ENCODE data around the gene RBM34. TPM values are rescaled to one million over a fixed set of nuclear protein-coding genes. Genes with fewer than 3 reads are reported as not detected.

Gene RBM34
- total RNA-seq, 1 donor = 55.0 TPM

DNA sequence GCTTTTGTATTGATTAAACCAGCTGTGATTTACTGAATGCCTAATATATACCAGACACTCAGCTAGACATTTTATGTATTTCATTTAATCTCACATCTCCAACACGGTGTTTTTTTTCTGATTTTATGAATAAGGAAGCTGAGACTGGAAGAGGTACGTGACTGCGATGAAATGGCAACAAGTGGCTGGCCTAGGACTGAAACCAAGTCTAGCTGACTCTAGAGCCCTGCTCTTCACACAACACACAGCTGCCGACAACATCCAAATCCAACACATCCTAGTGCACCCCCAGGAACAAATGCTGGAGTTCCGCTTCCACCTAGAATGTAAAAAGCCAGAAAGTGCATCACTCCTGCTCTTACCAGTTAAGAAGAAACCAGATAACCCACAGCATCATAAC is 21.7 kb downstream of the RBM34 start:
- no peaks in the 10 kb centered on the region for H4K20me1 ChIP-seq (ENCODE audit: insufficient read depth, low read length)
- H3K9me3 ChIP-seq (ENCODE audit: low read depth, low read length) = no peaks in the 10 kb centered on the region
- no peak overlapping the region for H3K4me2 ChIP-seq (ENCODE audit: insufficient read depth, low read length)
- TF ChIP-seq, protein P1, sequence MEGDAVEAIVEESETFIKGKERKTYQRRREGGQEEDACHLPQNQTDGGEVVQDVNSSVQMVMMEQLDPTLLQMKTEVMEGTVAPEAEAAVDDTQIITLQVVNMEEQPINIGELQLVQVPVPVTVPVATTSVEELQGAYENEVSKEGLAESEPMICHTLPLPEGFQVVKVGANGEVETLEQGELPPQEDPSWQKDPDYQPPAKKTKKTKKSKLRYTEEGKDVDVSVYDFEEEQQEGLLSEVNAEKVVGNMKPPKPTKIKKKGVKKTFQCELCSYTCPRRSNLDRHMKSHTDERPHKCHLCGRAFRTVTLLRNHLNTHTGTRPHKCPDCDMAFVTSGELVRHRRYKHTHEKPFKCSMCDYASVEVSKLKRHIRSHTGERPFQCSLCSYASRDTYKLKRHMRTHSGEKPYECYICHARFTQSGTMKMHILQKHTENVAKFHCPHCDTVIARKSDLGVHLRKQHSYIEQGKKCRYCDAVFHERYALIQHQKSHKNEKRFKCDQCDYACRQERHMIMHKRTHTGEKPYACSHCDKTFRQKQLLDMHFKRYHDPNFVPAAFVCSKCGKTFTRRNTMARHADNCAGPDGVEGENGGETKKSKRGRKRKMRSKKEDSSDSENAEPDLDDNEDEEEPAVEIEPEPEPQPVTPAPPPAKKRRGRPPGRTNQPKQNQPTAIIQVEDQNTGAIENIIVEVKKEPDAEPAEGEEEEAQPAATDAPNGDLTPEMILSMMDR (IDR thresholded peaks at IDR 0.05; ENCODE audit: extremely low read depth, low read depth, low read length) = no peak
- H3K27me3 ChIP-seq (ENCODE audit: insufficient read depth, low read length) = no peaks in the 10 kb centered on the region
- no peak for DNase-seq (ENCODE audit: insufficient read length, low spot score, missing footprints)
- H3K36me3 ChIP-seq (ENCODE audit: insufficient read depth, low read length) = peaks cover 65% of the 10 kb centered on the region
- no peak overlapping the region for H2AFZ ChIP-seq (ENCODE audit: low read length)
- H3K4me1 ChIP-seq (ENCODE audit: insufficient read depth, low read length) = no peaks in the 10 kb centered on the region
- peaks cover 23% of the 10 kb centered on the region for H3K79me2 ChIP-seq (ENCODE audit: insufficient read depth, low read length)
- H3K4me3 ChIP-seq (ENCODE audit: insufficient read depth, low read length) = no peak overlapping the region
- no peak overlapping the region for H3K27ac ChIP-seq (ENCODE audit: low read depth, low read length)

DNA sequence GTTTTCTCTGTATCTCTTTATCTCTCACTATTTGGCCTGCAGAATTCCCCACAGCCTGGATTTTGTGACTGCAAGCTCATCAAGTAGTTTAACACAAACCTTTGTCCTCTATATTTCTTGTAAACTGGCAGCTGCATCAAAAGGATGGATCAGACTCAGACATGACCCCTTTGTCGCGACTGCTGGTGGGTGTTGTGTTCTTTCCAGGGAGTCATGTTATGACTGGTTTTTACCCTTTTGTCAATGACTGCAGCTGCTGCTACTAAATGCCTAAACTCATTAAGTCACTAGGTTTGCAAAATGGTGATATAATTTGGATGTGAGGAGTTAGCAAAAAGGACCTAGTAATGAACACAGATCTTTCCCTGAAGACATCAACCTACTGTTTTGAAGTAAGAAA is 22.2 kb downstream of the RBM34 start:
- H3K4me2 ChIP-seq (ENCODE audit: insufficient read depth, low read length) = no peak overlapping the region
- peaks cover 20% of the 10 kb centered on the region for H3K79me2 ChIP-seq (ENCODE audit: insufficient read depth, low read length)
- DNase-seq (ENCODE audit: insufficient read length, low spot score, missing footprints) = no peak
- H4K20me1 ChIP-seq (ENCODE audit: insufficient read depth, low read length) = no peaks in the 10 kb centered on the region
- TF ChIP-seq, protein P1 (IDR thresholded peaks at IDR 0.05; ENCODE audit: extremely low read depth, low read depth, low read length) = no peak
- H3K4me1 ChIP-seq (ENCODE audit: insufficient read depth, low read length) = no peaks in the 10 kb centered on the region
- H2AFZ ChIP-seq (ENCODE audit: low read length) = no peak overlapping the region
- no peak overlapping the region for H3K4me3 ChIP-seq (ENCODE audit: insufficient read depth, low read length)
- peaks cover 65% of the 10 kb centered on the region for H3K36me3 ChIP-seq (ENCODE audit: insufficient read depth, low read length)
- no peaks in the 10 kb centered on the region for H3K9me3 ChIP-seq (ENCODE audit: low read depth, low read length)
- no peak overlapping the region for H3K27ac ChIP-seq (ENCODE audit: low read depth, low read length)
- H3K27me3 ChIP-seq (ENCODE audit: insufficient read depth, low read length) = no peaks in the 10 kb centered on the region

DNA sequence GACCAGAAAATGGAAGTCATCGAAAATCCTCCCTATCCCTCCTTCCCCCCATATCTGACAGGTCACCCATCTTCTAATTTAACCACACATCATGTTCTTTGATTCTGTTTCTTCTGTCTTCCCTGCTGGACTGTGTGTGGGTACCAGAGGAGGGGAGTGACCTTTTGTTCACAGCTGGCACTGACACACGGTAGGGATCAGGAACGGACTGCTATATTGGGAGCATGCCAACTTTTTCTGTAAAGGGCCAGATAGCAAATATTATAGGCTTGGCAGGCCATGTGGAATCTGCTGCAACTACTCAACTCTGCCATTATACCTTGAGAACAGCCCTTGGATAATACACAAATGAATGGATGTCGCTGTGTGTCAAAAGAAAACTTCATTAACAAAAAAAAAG is 24.9 kb downstream of the RBM34 start:
- Histone ChIP-seq H3K27me3 (ENCODE audit: insufficient read depth, low read length) (no peaks in the 10 kb centered on the region), H2AFZ (ENCODE audit: low read length) (no peak overlapping the region), H3K4me2 (ENCODE audit: insufficient read depth, low read length) (no peak overlapping the region), H3K4me1 (ENCODE audit: insufficient read depth, low read length) (no peaks in the 10 kb centered on the region), H3K4me3 (ENCODE audit: insufficient read depth, low read length) (no peak overlapping the region), H3K79me2 (ENCODE audit: insufficient read depth, low read length) (peaks cover 12% of the 10 kb centered on the region), H3K9me3 (ENCODE audit: low read depth, low read length) (no peaks in the 10 kb centered on the region), H3K27ac (ENCODE audit: low read depth, low read length) (no peak overlapping the region), H4K20me1 (ENCODE audit: insufficient read depth, low read length) (no peaks in the 10 kb centered on the region), H3K36me3 (ENCODE audit: insufficient read depth, low read length) (peaks cover 68% of the 10 kb centered on the region)
- DNase-seq (ENCODE audit: insufficient read length, low spot score, missing footprints) = no peak
- TF ChIP-seq, protein P1 (IDR thresholded peaks at IDR 0.05; ENCODE audit: extremely low read depth, low read depth, low read length) = no peak

DNA sequence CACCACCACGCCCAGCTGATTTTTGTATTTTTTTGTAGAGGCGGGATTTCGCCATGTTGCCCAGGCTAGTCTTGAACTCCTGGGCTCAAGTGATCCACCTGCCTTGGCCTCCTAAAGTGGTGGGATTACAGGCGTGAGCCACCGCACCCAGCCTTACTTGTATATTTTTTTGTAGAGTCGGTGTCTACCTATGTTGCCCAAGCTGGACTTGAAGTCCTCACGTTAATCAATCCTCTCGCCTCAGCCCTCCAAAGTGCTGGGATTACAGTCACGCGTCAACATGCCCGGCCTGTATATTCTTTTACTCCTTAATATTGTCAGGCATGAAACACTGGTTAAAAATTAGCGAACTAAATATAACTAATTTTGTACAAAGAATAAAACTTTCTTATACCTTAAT is 26.9 kb downstream of the RBM34 start:
- peaks cover 8% of the 10 kb centered on the region for H3K79me2 ChIP-seq (ENCODE audit: insufficient read depth, low read length)
- H4K20me1 ChIP-seq (ENCODE audit: insufficient read depth, low read length) = no peaks in the 10 kb centered on the region
- H3K4me2 ChIP-seq (ENCODE audit: insufficient read depth, low read length) = no peak overlapping the region
- DNase-seq (ENCODE audit: insufficient read length, low spot score, missing footprints) = no peak
- peaks cover 60% of the 10 kb centered on the region for H3K36me3 ChIP-seq (ENCODE audit: insufficient read depth, low read length)
- H2AFZ ChIP-seq (ENCODE audit: low read length) = no peak overlapping the region
- H3K4me1 ChIP-seq (ENCODE audit: insufficient read depth, low read length) = peaks cover 2% of the 10 kb centered on the region
- TF ChIP-seq, protein P1 (IDR thresholded peaks at IDR 0.05; ENCODE audit: extremely low read depth, low read depth, low read length) = no peak
- H3K4me3 ChIP-seq (ENCODE audit: insufficient read depth, low read length) = no peak overlapping the region
- no peak overlapping the region for H3K27ac ChIP-seq (ENCODE audit: low read depth, low read length)
- H3K9me3 ChIP-seq (ENCODE audit: low read depth, low read length) = no peaks in the 10 kb centered on the region
- no peaks in the 10 kb centered on the region for H3K27me3 ChIP-seq (ENCODE audit: insufficient read depth, low read length)

Data from osteoblast (primary cell).